A549 (cell line): Measurements from ENCODE around the gene TMEM37. TPM values are rescaled to one million over a fixed set of nuclear protein-coding genes. Genes with fewer than 3 reads are reported as not detected.

ENCODE experiments used
- ATAC-seq, 2 experiments: fragments of 200-7000 bp in 1 of 2; fragments of >200 bp in 1 of 2; cut with Nextera tagmentation in 1 of 2; cut with Tn5 transposase in 1 of 2; 3 replicates each; pipeline versions ENCODE4 v1.8.0 to v1.9.1; 2018 to 2020; ENCODE audit warnings: mild to moderate bottlenecking in 1 of 2, moderate library complexity in 1 of 2
- CTCF ChIA-PET: fragments of 300-600 bp; sonication (Branson Sonifier 250); formaldehyde crosslinking; extraction: SDS; loops from one replicate; lab custom pipeline; 2021; ENCODE audit warnings: antibody characterized with exemption, inconsistent platforms; lab: Yijun Ruan, JAX
- POLR2A ChIA-PET: fragments of 350-600 bp; formaldehyde crosslinking; extraction: SDS; loops from one replicate; lab custom pipeline; 2021; ENCODE audit warnings: antibody characterized with exemption, inconsistent platforms; lab: Yijun Ruan, JAX
- DNase-seq, 2 experiments: peaks; one replicate each; pipeline versions ENCODE4 v3.0.0 to v3.0.0-alpha.2; 2011 to 2016; ENCODE audit warnings: low read depth in 1 of 2, low spot score in 1 of 2
- FAIRE-seq: peaks from 2 replicates; lab custom pipeline; 2011; peaks lifted over from hg19 to GRCh38; lab: Jason Lieb, UNC
- H3K27ac ChIP-seq, 2 experiments: fragments of >200 bp; sonication (Bioruptor Twin); formaldehyde crosslinking; 3 replicates each; pipeline ENCODE4 v1.5.1; 2016 to 2017
- H3K4me1 ChIP-seq: fragments of >200 bp; sonication (Bioruptor Twin); formaldehyde crosslinking; 3 replicates; pipeline ENCODE4 v1.6.1; 2016
- H3K4me2 ChIP-seq: fragments of >200 bp; sonication (Bioruptor Twin); formaldehyde crosslinking; 3 replicates; pipeline ENCODE4 v1.6.1; 2016
- H3K4me3 ChIP-seq: fragments of >200 bp; sonication (Bioruptor Twin); formaldehyde crosslinking; 3 replicates; pipeline ENCODE4 v1.5.1; 2016
- H3K9me3 ChIP-seq: fragments of >200 bp; sonication (Bioruptor Twin); formaldehyde crosslinking; 3 replicates; pipeline ENCODE4 v1.6.1; 2016
- CBX2 ChIP-seq: fragments of 200-600 bp; sonication (generic); IDR thresholded peaks from 2 replicates; pipeline ENCODE4 v1.6.1; 2016; ENCODE audit warnings: low read depth, mild to moderate bottlenecking, borderline replicate concordance
- CHD4 ChIP-seq: fragments of 200-600 bp; sonication (generic); IDR thresholded peaks from 2 replicates; pipeline ENCODE4 v1.6.1; 2016; ENCODE audit warnings: antibody characterized with exemption, mild to moderate bottlenecking, borderline replicate concordance
- EHMT2 ChIP-seq: fragments of 200-600 bp; sonication (generic); IDR thresholded peaks from 2 replicates; pipeline ENCODE4 v1.6.1; 2016; ENCODE audit warnings: antibody characterized with exemption, low read depth, mild to moderate bottlenecking, moderate library complexity
- FOSL2 ChIP-seq, 2 experiments: fragments of 450-650 bp in 1 of 2; fragments of >200 bp in 1 of 2; sonication (Bioruptor Twin) in 1 of 2; formaldehyde crosslinking; IDR thresholded peaks; 2 replicates each; pipeline versions ENCODE4 v1.5.0 to v1.6.1; 2016 to 2020; ENCODE audit warnings: mild to moderate bottlenecking in 1 of 2, moderate library complexity in 1 of 2
- HEYL ChIP-seq: fragments of 250-450 bp; sonication (Bioruptor Pico); IDR thresholded peaks from 2 replicates; pipeline ENCODE4 v1.8.0; 2021; ENCODE audit warnings: mild to moderate bottlenecking, moderate library complexity
- HOXB13 ChIP-seq: fragments of 250-450 bp; sonication (Bioruptor Pico); IDR thresholded peaks from 2 replicates; pipeline ENCODE4 v1.5.0; 2020; ENCODE audit warnings: low read depth, mild to moderate bottlenecking, moderate library complexity
- KDM1A ChIP-seq: fragments of 200-600 bp; sonication (generic); IDR thresholded peaks from 2 replicates; pipeline ENCODE4 v1.6.1; 2016; ENCODE audit warnings: low read depth, mild to moderate bottlenecking
- MYC ChIP-seq: IDR thresholded peaks from 2 replicates; pipeline ENCODE4 v1.6.1; 2012; ENCODE audit warnings: mild to moderate bottlenecking, inconsistent platforms, low read length, improper control_type of control experiment, borderline replicate concordance
- PHF8 ChIP-seq: fragments of 200-600 bp; sonication (generic); IDR thresholded peaks from 2 replicates; pipeline ENCODE4 v1.6.1; 2016; ENCODE audit warnings: low read depth, mild to moderate bottlenecking, antibody characterized with exemption, moderate library complexity, borderline replicate concordance
- POLR2A ChIP-seq: IDR thresholded peaks from 2 replicates; pipeline ENCODE4 v1.6.1; 2012; ENCODE audit warnings: mild to moderate bottlenecking, low read length
- RAD21 ChIP-seq, 2 experiments: fragments of >200 bp in 1 of 2; sonication (Bioruptor Twin) in 1 of 2; formaldehyde crosslinking in 1 of 2; IDR thresholded peaks in 1 of 2; conservative IDR thresholded peaks in 1 of 2; 2 replicates in 1 of 2; 3 replicates in 1 of 2; pipeline ENCODE4 v1.6.1; 2012 to 2018; ENCODE audit warnings: inconsistent platforms in 1 of 2
- RARB ChIP-seq: fragments of 250-450 bp; sonication (Bioruptor Pico); IDR thresholded peaks from 2 replicates; pipeline ENCODE4 v1.8.0; 2021; ENCODE audit warnings: mild to moderate bottlenecking, moderate library complexity
- RCOR1 ChIP-seq: fragments of 150-350 bp; IDR thresholded peaks from 2 replicates; pipeline ENCODE4 v1.6.1; 2014; ENCODE audit warnings: antibody characterized with exemption, low read length, low read depth
- RFX5 ChIP-seq: fragments of 450-650 bp; IDR thresholded peaks from 2 replicates; pipeline ENCODE4 v1.7.1; 2014; ENCODE audit warnings: antibody characterized with exemption, mild to moderate bottlenecking, moderate library complexity
- SREBF2 ChIP-seq: fragments of 450-650 bp; IDR thresholded peaks from 2 replicates; pipeline ENCODE4 v1.6.1; 2014; ENCODE audit warnings: mild to moderate bottlenecking, moderate library complexity
- WGBS: methylation state at CpG from one replicate; pipeline ENCODE4 v1.1.6; 2017; ENCODE audit errors: missing lambda C conversion rate; 5-methylcytosine and 5-hydroxymethylcytosine counted together
- polyA plus RNA-seq, 4 experiments: library from polyadenylated mRNA; depleted of rRNA in 3 of 4; stranded (reverse); fragments of >200 nt; fragmentation: RNase III in 1 of 4; extraction: RNeasy Plus Mini Kit Qiagen cat#74134 plus additional on column Dnase treatment in 1 of 4; gene quantifications; 2 replicates in 3 of 4; 3 replicates in 1 of 4; pipeline ENCODE4 v1.2.3, GENCODE V29; 2011 to 2017
- TF ChIP-seq, protein P1 (sequence below): fragments of 250-450 bp; sonication (Bioruptor Pico); IDR thresholded peaks from 2 replicates; pipeline ENCODE4 v1.5.0; 2021; ENCODE audit warnings: mild to moderate bottlenecking, moderate library complexity, borderline replicate concordance
- TF ChIP-seq, protein P2 (sequence below): fragments of >200 bp; sonication (Bioruptor Twin); formaldehyde crosslinking; IDR thresholded peaks from 2 replicates; pipeline ENCODE4 v1.6.1; 2016
- TF ChIP-seq, protein P3 (sequence below): fragments of >200 bp; sonication (Bioruptor Twin); formaldehyde crosslinking; IDR thresholded peaks from 3 replicates; pipeline ENCODE4 v1.5.1; 2016
- TF ChIP-seq, protein P4 (sequence below): fragments of 150-350 bp; IDR thresholded peaks from 2 replicates; pipeline ENCODE4 v1.6.1; 2014; ENCODE audit warnings: low read depth, mild to moderate bottlenecking, low read length

TMEM37 gene
- polyA plus RNA-seq, 2 of the 4 experiments (the other 2 are of a cell fraction) = 5.1 to 7.5 TPM

DNA sequence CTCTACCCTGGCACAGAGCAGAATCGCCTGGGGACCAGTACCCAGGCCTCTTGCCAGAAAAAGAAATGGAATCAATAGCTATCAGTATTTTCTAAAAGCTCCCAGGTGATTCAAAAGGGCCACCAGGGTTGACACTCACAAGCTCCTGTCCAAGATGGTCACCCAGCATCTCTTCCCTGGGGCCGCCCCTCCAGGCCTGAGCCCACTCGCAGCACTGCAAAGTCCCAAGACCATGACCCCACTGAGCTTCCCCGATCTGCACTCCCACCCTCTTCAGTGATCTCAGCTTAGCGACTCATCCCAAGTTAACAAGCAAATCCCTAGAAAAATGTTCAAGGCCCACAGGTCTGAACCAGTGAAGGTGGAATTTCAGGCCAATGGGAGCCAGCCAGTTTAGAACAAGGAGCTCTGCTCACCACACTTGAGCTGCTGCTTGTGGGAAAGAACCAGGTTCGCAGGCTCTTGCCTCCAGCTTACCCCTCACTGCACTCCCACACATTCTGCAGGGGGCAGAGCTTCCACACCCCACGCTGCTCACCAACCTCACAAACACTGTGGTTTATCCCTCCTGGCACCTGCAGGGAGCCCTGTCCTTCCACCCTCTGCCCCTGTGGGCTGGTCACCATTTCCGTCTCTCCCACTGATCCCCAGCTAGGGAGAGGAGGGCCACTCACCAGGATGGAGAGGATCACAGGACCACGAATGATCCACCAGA, 19.8 kb downstream of the TMEM37 start:
- no peak for ATAC-seq

DNA sequence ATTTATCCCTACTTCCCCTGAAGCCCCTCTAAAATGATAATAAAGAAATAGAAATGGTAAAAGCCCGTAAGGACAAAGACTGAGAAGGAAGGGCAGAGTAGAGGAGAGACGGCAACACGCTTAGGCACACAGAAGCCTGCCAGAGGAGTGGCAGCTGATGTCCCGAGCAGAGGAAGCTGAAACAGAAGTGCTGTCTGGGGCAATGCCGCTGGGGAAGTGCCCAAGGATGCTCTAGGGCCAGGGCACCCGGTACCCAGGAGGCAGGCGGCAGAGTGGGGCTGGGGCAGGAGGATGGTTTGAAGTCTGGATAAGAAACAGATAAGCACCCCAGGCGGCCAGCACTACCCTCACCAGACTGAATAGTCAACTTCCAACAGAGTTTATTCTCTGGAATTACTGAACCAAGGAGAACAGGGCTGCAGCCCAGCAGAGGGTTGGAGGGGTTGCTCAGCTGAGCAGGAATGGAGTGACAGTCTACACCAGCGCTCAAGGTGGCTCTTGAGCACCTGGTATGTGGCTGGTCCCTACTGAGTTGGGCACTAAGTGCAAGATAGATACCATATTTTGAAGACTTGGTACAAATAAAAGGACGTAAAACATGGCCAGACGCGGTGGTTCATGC, 22.4 kb downstream of the TMEM37 start:
- no peak for TF ChIP-seq CHD4
- Histone ChIP-seq H3K9me3 (no peaks in the 10 kb centered on the region), H3K4me1 (no peaks in the 10 kb centered on the region), H3K27ac (no peak overlapping the region), H3K4me3 (no peak overlapping the region), H3K4me2 (no peak overlapping the region)
- FAIRE-seq (no peak), DNase-seq (no peak), ATAC-seq (no peak; a peak in 1 of 6 replicates)
- WGBS = 54% methylated on average over 12 of the region's 12 CpGs
- ChIA-PET CTCF (no interaction called here), POLR2A (no interaction called here)

More for the DNA sequence above, 19.8 kb downstream of the TMEM37 start:
- WGBS = 65% methylated on average over 9 of the region's 9 CpGs
- FAIRE-seq = no peak
- TF ChIP-seq CBX2 = no peak
- TF ChIP-seq KDM1A = no peak
- no peak for TF ChIP-seq RARB
- no peak for TF ChIP-seq PHF8
- TF ChIP-seq SREBF2 = no peak
- TF ChIP-seq RAD21 (conservative IDR thresholded peaks at IDR 0.05 in 1 of 2, IDR thresholded peaks at IDR 0.05 in 1 of 2) = no peak
- no peak for TF ChIP-seq HEYL (CRISPR knock-in tag)
- Histone ChIP-seq H3K4me2 (no peak overlapping the region), H3K4me1 (no peaks in the 10 kb centered on the region), H3K27ac (no peak overlapping the region), H3K9me3 (no peaks in the 10 kb centered on the region), H3K4me3 (no peak overlapping the region)
- POLR2A ChIA-PET = no interaction called here
- CTCF ChIA-PET = interaction anchor here (1.2 to 3.4 kb wide), 5 partner anchors 9 to 43 kb away, joined by 3 to 8 read pairs (median 5); no protein-coding TSS in a partner anchor
- no peak for DNase-seq

- DNase-seq = no peak
- H3K4me1 ChIP-seq = no peaks in the 10 kb centered on the region
- TF ChIP-seq, protein P1, sequence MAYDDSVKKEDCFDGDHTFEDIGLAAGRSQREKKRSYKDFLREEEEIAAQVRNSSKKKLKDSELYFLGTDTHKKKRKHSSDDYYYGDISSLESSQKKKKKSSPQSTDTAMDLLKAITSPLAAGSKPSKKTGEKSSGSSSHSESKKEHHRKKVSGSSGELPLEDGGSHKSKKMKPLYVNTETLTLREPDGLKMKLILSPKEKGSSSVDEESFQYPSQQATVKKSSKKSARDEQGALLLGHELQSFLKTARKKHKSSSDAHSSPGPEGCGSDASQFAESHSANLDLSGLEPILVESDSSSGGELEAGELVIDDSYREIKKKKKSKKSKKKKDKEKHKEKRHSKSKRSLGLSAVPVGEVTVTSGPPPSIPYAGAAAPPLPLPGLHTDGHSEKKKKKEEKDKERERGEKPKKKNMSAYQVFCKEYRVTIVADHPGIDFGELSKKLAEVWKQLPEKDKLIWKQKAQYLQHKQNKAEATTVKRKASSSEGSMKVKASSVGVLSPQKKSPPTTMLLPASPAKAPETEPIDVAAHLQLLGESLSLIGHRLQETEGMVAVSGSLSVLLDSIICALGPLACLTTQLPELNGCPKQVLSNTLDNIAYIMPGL (CRISPR knock-in tag) = no peak
- TF ChIP-seq, protein P2, sequence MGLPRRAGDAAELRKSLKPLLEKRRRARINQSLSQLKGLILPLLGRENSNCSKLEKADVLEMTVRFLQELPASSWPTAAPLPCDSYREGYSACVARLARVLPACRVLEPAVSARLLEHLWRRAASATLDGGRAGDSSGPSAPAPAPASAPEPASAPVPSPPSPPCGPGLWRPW = no peak
- TF ChIP-seq, all 56 proteins: peak for 0
- no peak for ATAC-seq
- H3K9me3 ChIP-seq = no peaks in the 10 kb centered on the region
- CTCF ChIA-PET = interaction anchor here (0.7 kb wide), 1 partner anchor 174 kb away, joined by 3 read pairs; no protein-coding TSS in a partner anchor
- 67% methylated on average over 13 of the region's 13 CpGs for WGBS
- no peak overlapping the region for H3K4me3 ChIP-seq
- no peak overlapping the region for H3K27ac ChIP-seq
- FAIRE-seq = no peak
- POLR2A ChIA-PET = no interaction called here
- H3K4me2 ChIP-seq = no peak overlapping the region
These were observed 23.5 kb downstream of the TMEM37 start for GRCh38 chr2:119455066-119455718.

GRCh38 chr2:119460076-119460475, 28.4 kb downstream of the TMEM37 start:
- no peak for FAIRE-seq
- Histone ChIP-seq H3K4me1 (no peaks in the 10 kb centered on the region), H3K4me2 (no peak overlapping the region), H3K9me3 (no peaks in the 10 kb centered on the region), H3K4me3 (no peak overlapping the region), H3K27ac (no peak overlapping the region)
- WGBS = 28% methylated on average over 2 of the region's 2 CpGs
- no peak for ATAC-seq
- DNase-seq = no peak
- ChIA-PET POLR2A (no interaction called here), CTCF (interaction anchor here (0.8 to 9.9 kb wide), 3 partner anchors 8 to 17 kb away, joined by 3 to 72 read pairs (median 3); no protein-coding TSS in a partner anchor)
- TF ChIP-seq RARB = no peak
- TF ChIP-seq, protein P2 = no peak
- TF ChIP-seq, protein P3, sequence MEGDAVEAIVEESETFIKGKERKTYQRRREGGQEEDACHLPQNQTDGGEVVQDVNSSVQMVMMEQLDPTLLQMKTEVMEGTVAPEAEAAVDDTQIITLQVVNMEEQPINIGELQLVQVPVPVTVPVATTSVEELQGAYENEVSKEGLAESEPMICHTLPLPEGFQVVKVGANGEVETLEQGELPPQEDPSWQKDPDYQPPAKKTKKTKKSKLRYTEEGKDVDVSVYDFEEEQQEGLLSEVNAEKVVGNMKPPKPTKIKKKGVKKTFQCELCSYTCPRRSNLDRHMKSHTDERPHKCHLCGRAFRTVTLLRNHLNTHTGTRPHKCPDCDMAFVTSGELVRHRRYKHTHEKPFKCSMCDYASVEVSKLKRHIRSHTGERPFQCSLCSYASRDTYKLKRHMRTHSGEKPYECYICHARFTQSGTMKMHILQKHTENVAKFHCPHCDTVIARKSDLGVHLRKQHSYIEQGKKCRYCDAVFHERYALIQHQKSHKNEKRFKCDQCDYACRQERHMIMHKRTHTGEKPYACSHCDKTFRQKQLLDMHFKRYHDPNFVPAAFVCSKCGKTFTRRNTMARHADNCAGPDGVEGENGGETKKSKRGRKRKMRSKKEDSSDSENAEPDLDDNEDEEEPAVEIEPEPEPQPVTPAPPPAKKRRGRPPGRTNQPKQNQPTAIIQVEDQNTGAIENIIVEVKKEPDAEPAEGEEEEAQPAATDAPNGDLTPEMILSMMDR = no peak
- no peak for TF ChIP-seq EHMT2
- TF ChIP-seq RAD21 (conservative IDR thresholded peaks at IDR 0.05 in 1 of 2, IDR thresholded peaks at IDR 0.05 in 1 of 2) = no peak
- TF ChIP-seq POLR2A = no peak
- TF ChIP-seq RCOR1 = no peak
- no peak for TF ChIP-seq RFX5
- no peak for TF ChIP-seq HOXB13
- TF ChIP-seq HEYL (CRISPR knock-in tag) = no peak
- TF ChIP-seq MYC = no peak
- TF ChIP-seq, protein P4, sequence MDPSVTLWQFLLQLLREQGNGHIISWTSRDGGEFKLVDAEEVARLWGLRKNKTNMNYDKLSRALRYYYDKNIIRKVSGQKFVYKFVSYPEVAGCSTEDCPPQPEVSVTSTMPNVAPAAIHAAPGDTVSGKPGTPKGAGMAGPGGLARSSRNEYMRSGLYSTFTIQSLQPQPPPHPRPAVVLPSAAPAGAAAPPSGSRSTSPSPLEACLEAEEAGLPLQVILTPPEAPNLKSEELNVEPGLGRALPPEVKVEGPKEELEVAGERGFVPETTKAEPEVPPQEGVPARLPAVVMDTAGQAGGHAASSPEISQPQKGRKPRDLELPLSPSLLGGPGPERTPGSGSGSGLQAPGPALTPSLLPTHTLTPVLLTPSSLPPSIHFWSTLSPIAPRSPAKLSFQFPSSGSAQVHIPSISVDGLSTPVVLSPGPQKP = no peak
- TF ChIP-seq PHF8 = no peak
- no peak for TF ChIP-seq FOSL2 (IDR thresholded peaks at IDR 0.05)
- no peak for TF ChIP-seq FOSL2 (CRISPR knock-in tag; IDR thresholded peaks at IDR 0.05)
